Esophagus squamous epithelium (tissue), 5 donors: Measurements from ENCODE around the gene RGP1. TPM values are rescaled to one million over a fixed set of nuclear protein-coding genes. Genes with fewer than 3 reads are reported as not detected.

Experiments used
- DNase-seq: peaks from one replicate; lab custom pipeline; 2025; lab: John Stamatoyannopoulos, UW
- H3K27ac ChIP-seq, 4 donors: fragments of 200-600 bp; sonication (generic); one replicate each; pipeline ENCODE4 v1.5.1; 2016 to 2019; ENCODE audit warnings: mild to moderate bottlenecking in 1 of 4
- H3K27me3 ChIP-seq, 4 donors: fragments of 200-600 bp; sonication (generic); 1 replicate in 3 of 4; 2 replicates in 1 of 4; pipeline versions ENCODE4 v1.5.1 to v1.6.0; 2017 to 2021; ENCODE audit warnings: antibody characterized with exemption in 1 of 4
- H3K36me3 ChIP-seq, 3 donors: fragments of 200-600 bp; sonication (generic); one replicate each; pipeline ENCODE4 v1.5.1; 2016 to 2019
- H3K4me1 ChIP-seq, 3 donors: fragments of 200-600 bp; sonication (generic); one replicate each; pipeline ENCODE4 v1.5.1; 2017 to 2019
- H3K4me3 ChIP-seq, 4 donors: fragments of 200-600 bp; sonication (generic); 1 replicate in 3 of 4; 2 replicates in 1 of 4; pipeline ENCODE4 v1.5.1; 2016 to 2019; ENCODE audit warnings: mild to moderate bottlenecking in 2 of 4, moderate library complexity in 1 of 4
- H3K9me3 ChIP-seq, 3 donors: fragments of 200-600 bp; sonication (generic); one replicate each; pipeline ENCODE4 v1.5.1; 2016 to 2019
- CTCF ChIP-seq, 6 experiments: fragments of 450-650 bp in 4 of 6; fragments of 200-600 bp in 2 of 6; sonication (generic) in 2 of 6; IDR thresholded peaks; one replicate each; pipeline ENCODE4 v1.5.1; 2016 to 2019; ENCODE audit warnings: antibody characterized with exemption in 6 of 6, mild to moderate bottlenecking in 4 of 6, moderate library complexity in 4 of 6
- POLR2A ChIP-seq, 4 donors: fragments of 450-650 bp; IDR thresholded peaks; one replicate each; pipeline ENCODE4 v1.6.1; 2017; ENCODE audit warnings: antibody characterized with exemption in 4 of 4, mild to moderate bottlenecking in 4 of 4, moderate library complexity in 3 of 4
- WGBS, 2 donors: methylation state at CpG; one replicate each; pipeline ENCODE4 v1.1.5; 2018; 5-methylcytosine and 5-hydroxymethylcytosine counted together
- intact Hi-C: fragments of 100-400 bp; cut with DNase I; formaldehyde crosslinking; loops from one replicate; pipeline ENCODE4 v1.15.0; 2022
- total RNA-seq, 4 donors: library from RNA; depleted of rRNA; stranded (reverse); fragments of >200 nt; gene quantifications; one replicate each; pipeline ENCODE4 v1.1.0, GENCODE V29; 2016
- donor health status: DM: yes; HTN: yes; CAD: no.

Gene RGP1
- total RNA-seq, 4 donors from 2014 or later = 8.0 to 17.5 (median 11.6) TPM

GRCh38 chr9:35745569-35745968 is 3.5 kb upstream of the RGP1 start:
- H3K36me3 ChIP-seq = peaks cover 3 to 49% (median 21%) of the 10 kb centered on the region in 3 donors
- no peak overlapping the region for H3K27ac ChIP-seq
- H3K9me3 ChIP-seq = no peaks in the 10 kb centered on the region
- TF ChIP-seq POLR2A (IDR thresholded peaks at IDR 0.05) = no peak
- TF ChIP-seq CTCF (IDR thresholded peaks at IDR 0.05) = no peak
- peaks cover 34 to 54% (median 34%) of the 10 kb centered on the region in 3 donors for H3K4me1 ChIP-seq
- peak overlapping the region in 1 of 4 donors; percentile 99 for H3K4me3 ChIP-seq
- DNase-seq = no peak
- H3K27me3 ChIP-seq = no peaks in the 10 kb centered on the region
- intact Hi-C loops = no loop called here
- WGBS, 2 donors = 52 to 80% methylated on average over 1 of the region's 1 CpG

GRCh38 chr9:35746583-35746982 is 2.5 kb upstream of the RGP1 start:
- peaks cover 34 to 61% (median 34%) of the 10 kb centered on the region in 3 donors for H3K4me1 ChIP-seq
- H3K36me3 ChIP-seq = peaks cover 10 to 49% (median 23%) of the 10 kb centered on the region in 3 donors
- TF ChIP-seq CTCF (IDR thresholded peaks at IDR 0.05) (no peak), POLR2A (IDR thresholded peaks at IDR 0.05) (no peak)
- H3K4me3 ChIP-seq = peak overlapping the region; percentile 83 to 99 (median 90)
- intact Hi-C loops = no loop called here
- WGBS, 2 donors = 25 to 29% methylated on average over 3 of the region's 3 CpGs
- peak overlapping the region in 1 of 4 donors; percentile 95 for H3K27ac ChIP-seq
- no peaks in the 10 kb centered on the region for H3K27me3 ChIP-seq
- no peaks in the 10 kb centered on the region for H3K9me3 ChIP-seq
- no peak for DNase-seq

GRCh38 chr9:35748242-35748857 is 737 bp upstream of the RGP1 start:
- peaks cover 34 to 61% (median 34%) of the 10 kb centered on the region in 3 donors for H3K4me1 ChIP-seq
- H3K4me3 ChIP-seq = peak overlapping the region; percentile 83 to 99 (median 90)
- WGBS, 2 donors = 0 to 2% methylated on average over 6 to 12 of the region's 24 CpGs
- H3K36me3 ChIP-seq = peaks cover 14 to 49% (median 26%) of the 10 kb centered on the region in 3 donors
- H3K27me3 ChIP-seq = no peaks in the 10 kb centered on the region
- DNase-seq = no peak
- intact Hi-C loops = no loop called here
- no peak for TF ChIP-seq CTCF (IDR thresholded peaks at IDR 0.05)
- TF ChIP-seq POLR2A (IDR thresholded peaks at IDR 0.05) = no peak
- no peaks in the 10 kb centered on the region for H3K9me3 ChIP-seq
- peak overlapping the region; percentile 90 to 97 (median 94) for H3K27ac ChIP-seq

GRCh38 chr9:35749515-35750255 is 598 bp downstream of the RGP1 start:
- H3K36me3 ChIP-seq = peaks cover 15 to 49% (median 26%) of the 10 kb centered on the region in 3 donors
- 0 to 4% methylated on average over 7 to 15 of the region's 19 CpGs for WGBS, 2 donors
- TF ChIP-seq CTCF (IDR thresholded peaks at IDR 0.05) = no peak
- TF ChIP-seq POLR2A (IDR thresholded peaks at IDR 0.05) = no peak
- H3K4me1 ChIP-seq = peaks cover 34 to 55% (median 34%) of the 10 kb centered on the region in 3 donors
- no peaks in the 10 kb centered on the region for H3K27me3 ChIP-seq
- intact Hi-C loops = no loop called here
- no peaks in the 10 kb centered on the region for H3K9me3 ChIP-seq
- peak overlapping the region; percentile 90 to 97 (median 94) for H3K27ac ChIP-seq
- H3K4me3 ChIP-seq = peak overlapping the region; percentile 83 to 99 (median 90)
- DNase-seq = no peak

GRCh38 chr9:35750256-35750531 is 1.1 kb downstream of the RGP1 start:
- Histone ChIP-seq H3K27me3 (peaks cover 0 to under 1% (median 0%) of the 10 kb centered on the region in 4 donors), H3K9me3 (no peaks in the 10 kb centered on the region), H3K4me1 (peaks cover 34 to 50% (median 34%) of the 10 kb centered on the region in 3 donors), H3K36me3 (peaks cover 15 to 49% (median 26%) of the 10 kb centered on the region in 3 donors), H3K27ac (peak overlapping the region; percentile 90 to 97 (median 94)), H3K4me3 (peak overlapping the region in 3 of 4 donors; percentile 83 to 99 (median 92))
- DNase-seq = no peak
- WGBS, 2 donors = 48 to 50% methylated on average over 3 to 4 of the region's 4 CpGs
- intact Hi-C loops = no loop called here
- TF ChIP-seq POLR2A (IDR thresholded peaks at IDR 0.05) (no peak), CTCF (IDR thresholded peaks at IDR 0.05) (no peak)
